CD1c-positive myeloid dendritic cell (primary cell): ENCODE results near the gene COLGALT1.
A peak's percentile ranks its signal among the peaks of the same experiment; 100 is the strongest.
"Not testable (repeated sequence)": the region's sequence is repeated elsewhere in the genome, so short reads cannot be mapped to it uniquely, and the experiment has no call there.

ENCODE experiments used
- DNase-seq: peaks from one replicate; pipeline ENCODE4 v3.0.0-alpha.2; 2016; ENCODE audit errors: extremely low spot score

Gene COLGALT1

DNA sequence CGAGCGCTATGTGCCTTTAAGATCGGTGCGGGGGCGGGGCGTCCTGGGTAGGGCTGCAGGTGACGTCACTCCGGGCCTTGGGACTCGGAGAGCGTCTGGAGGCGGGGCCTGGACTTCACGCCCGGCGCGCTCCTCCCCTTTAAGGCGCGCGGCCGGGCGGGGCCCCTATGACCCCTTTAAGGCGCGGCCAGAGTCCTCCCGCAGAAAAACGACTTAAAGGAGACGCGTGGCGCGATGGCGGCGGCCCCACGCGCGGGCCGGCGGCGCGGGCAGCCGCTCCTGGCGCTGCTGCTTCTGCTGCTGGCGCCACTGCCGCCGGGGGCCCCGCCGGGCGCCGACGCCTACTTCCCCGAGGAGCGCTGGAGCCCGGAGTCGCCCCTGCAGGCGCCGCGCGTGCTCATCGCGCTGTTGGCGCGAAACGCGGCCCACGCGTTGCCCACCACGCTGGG, at the start of gene COLGALT1:
Gene COLGALT1 (plus strand): TSS at position 170 of the 449 bp plus-strand sequence. CDS start 65 bp downstream, at position 235.
- DNase-seq, result peak; percentile 100

DNA sequence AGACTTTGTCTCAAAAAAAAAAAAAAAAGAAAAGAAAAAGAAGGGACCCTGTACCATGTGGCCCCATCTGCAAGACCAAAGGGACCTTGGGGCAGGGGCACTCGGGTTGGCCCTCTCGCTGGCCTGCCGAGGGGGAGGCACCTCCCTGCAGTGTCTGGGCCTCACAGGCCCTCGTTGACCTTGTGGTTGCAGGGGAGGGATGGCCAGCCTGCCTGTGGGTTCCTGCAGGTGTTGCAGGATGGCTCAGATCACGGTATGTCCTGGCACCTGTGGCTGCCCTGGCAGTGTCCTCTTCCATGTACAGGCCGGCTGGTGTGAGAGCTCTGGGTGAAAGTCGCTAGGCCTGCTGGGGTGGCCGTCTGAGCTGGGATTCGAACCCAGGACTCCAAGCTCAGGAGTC, 48.7 kb upstream of the COLGALT1 start:
- DNase-seq, result no peak

DNA sequence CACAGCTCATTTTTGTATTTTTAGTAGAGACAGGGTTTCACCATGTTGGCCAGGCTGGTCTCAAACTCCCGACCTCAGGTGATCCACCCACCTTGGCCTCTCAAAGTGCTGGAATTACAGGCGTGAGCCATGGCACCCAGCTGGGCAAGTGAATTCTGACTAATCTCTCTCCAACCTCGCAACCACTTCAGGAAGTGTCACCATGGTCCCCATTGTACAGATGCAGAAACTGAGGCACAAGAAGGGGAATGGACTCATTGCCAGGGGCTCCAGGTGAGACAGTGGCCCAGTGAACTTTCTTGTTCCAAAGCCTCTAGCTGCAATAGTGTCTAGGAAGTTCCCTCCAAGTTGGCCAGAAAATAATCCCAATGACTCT, 46.9 kb upstream of the COLGALT1 start:
- DNase-seq, result not testable (repeated sequence)

DNA sequence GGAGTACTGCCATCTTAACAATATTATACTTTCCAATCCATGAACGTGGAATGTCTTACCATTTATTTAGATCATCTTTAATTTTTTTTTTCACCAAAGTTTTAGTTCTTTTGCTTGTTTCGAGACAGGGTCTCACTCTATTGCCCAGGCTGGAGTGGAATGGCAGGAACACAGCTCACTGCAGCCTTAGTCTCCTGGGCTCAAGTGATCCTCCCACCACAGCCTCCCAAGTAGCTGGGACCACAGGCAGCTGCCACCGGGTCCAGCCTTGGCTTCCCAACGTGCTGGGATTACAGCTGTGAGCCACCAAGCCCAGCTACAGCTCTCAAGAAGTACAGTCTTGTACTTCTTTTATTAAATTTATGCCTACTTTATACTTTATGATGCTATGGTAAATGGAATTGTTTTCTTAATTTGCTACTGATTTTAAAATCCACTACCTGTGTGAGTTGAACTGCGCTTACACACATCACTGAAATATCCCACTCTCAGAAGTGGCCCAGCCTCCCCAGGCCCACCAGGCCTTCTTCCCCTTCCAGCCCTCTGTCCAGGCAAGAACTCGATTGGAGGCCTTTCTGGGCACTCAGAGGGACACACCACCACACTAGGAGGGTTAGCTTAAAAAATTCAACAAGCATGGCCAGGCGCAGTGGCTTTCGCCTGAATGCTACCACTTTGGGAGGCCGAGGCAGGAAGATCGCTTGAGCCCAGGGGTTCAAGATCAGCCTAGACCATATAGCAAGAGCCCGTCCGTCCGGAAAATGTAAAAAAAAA, 45.0 kb upstream of the COLGALT1 start:
- no peak for DNase-seq

DNA sequence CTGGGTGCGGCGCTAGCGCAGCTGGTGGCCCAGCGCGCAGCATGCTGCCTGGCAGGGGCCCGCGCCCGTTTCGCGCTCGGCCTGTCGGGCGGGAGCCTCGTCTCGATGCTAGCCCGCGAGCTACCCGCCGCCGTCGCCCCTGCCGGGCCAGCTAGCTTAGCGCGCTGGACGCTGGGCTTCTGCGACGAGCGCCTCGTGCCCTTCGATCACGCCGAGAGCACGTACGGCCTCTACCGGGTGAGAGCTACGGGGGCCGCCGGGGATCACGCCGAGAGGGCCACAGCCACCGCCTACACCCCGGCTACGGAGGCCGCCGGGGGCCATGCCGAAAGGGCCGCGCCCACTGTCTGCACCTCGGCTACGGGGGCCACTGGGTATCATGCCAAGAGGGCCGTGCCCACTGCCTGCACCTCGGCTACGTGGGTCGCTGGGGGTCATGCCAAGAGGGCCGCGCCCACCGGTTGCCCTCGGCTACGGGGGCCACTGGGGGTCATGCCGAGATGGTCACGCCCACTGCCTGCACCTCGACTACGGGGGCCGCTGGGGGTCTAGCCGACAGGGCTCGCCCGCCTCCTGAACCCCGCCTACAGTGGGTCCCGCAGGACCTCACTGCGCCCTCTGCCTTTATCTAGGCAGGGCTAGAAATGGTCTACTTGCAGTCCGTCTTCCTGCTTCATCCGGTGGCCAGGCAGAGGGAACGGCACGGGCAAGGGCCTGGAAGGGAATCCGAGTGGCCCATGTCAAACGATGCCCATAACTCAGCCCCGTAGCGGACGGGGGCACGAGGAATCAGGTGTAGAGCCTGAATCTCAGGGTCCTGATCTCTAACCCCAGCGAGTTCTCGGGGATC, 43.5 kb upstream of the COLGALT1 start:
- DNase-seq, result peak; percentile 87

DNA sequence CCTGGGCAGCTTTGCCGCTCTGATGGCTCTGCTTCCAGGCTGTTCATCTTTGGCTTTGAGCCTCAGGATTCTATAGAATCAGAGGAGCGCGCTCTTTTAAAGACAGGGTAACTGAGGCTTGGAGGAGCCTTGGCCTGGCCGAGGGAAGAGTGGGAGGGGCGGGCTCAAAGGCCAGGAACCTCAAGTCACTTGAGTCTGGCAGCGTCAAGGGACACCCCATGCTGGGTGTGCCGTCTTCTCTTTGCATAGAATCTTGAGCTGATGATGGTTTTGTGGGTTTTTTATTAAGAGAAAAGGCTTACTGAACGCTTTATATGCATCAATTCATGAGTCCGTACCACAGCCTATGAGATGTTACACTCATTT, 42.9 kb upstream of the COLGALT1 start:
- no peak for DNase-seq

DNA sequence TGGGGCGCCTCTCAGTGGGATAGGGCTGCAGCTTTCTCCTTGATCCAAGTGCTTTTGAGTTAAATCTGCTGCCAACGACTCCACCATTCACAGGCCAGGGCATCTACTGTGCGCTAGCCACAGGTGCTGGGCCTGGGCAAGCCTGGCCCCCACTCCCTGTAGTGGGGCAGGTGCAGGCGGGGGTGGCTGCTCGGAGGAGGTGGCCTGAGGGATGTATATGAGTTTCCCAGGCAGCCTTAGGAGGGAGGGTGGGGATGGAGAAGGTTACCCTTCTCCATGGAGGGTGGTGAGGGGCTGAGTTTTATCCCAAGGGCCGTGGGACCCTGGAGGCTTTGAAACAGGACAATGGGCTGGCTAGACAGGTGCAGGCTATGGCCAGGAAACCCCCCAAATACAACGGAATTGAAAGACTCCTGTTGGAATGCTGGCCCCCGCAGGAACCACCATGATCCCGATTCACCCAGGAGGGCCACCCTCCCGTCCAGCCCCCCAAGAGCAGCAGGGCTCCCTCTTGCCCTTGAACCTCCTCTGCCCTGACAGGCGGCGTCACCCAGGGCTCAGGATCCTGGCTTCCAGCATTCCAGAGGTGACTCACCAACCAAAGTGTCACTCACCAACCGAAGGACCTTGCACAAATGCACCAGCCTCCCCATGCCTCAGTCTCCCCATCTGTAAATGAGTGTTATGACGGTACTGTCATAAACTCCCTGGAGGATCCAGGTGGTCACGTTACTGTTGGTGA, 39.9 kb upstream of the COLGALT1 start:
- no peak for DNase-seq

DNA sequence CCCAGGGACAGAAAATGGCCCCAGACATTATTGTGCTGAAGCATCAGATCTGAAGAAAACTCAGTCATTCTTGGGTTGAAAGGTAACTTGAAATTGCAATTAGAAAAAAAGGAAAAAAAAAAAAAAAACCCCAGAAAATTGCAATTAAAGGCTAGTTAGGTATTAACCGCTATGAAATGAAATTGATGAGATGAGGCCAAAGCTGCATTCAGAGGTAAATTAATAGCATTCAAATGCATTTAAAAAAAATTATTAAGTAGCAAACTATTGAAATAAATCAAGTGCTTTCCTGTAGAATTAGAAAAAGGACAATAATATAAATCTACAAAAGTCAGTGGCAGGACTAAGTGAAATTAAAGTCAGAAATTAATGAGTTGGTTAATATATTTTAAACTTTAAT, 37.6 kb upstream of the COLGALT1 start:
- DNase-seq, result no peak

DNA sequence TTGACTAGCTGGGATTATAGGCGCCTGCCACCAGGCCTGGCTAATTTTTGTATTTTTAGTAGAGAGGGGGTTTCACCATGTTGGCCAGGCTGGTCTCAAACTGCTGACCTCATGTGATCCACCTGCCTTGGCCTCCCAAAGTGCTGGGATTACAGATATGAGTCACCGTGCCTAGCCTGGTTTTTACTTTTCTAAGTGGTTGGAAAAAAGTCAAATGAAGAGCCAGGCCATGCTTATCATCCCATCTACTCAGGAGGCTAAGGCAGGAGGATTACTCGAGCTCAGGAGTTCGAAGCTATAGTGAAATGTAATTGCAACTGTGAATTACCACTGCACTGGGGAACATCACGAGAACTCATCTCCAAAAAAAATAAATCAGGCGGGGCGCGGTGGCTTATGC, 36.8 kb upstream of the COLGALT1 start:
- not testable (repeated sequence) for DNase-seq

DNA sequence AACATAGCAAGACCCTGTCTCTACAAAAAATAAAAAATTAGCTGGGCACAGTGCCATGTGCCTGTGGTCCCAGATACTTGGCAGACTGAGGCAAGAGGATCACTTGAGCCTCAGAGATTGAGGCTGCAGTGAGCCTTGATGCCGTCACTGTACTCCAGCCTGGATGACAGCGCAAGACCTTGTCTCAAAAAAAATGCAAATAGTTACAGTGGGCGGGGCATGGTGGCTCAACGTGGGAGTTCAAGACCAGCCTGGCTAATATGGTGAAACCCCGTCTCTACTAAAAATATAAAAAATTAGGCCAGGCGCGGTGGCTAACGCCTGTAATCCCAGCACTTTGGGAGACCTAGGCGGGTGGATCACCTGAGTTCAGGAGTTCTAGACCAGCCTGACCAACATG, 35.5 kb upstream of the COLGALT1 start:
- no peak for DNase-seq

DNA sequence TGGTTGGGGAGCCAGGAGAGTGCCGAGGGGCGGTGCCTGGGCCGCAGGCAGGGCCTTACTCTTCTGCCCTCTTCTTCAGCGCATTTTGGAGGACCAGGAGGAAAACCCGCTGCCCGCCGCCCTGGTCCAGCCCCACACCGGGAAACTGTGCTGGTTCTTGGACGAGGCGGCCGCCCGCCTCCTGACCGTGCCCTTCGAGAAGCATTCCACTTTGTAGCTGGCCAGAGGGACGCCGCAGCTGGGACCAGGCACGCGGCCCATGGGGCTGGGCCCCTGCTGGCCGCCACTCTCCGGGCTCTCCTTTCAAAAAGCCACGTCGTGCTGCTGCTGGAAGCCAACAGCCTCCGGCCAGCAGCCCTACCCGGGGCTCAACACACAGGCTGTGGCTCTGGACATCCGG, 34.6 kb upstream of the COLGALT1 start:
- DNase-seq, result no peak

DNA sequence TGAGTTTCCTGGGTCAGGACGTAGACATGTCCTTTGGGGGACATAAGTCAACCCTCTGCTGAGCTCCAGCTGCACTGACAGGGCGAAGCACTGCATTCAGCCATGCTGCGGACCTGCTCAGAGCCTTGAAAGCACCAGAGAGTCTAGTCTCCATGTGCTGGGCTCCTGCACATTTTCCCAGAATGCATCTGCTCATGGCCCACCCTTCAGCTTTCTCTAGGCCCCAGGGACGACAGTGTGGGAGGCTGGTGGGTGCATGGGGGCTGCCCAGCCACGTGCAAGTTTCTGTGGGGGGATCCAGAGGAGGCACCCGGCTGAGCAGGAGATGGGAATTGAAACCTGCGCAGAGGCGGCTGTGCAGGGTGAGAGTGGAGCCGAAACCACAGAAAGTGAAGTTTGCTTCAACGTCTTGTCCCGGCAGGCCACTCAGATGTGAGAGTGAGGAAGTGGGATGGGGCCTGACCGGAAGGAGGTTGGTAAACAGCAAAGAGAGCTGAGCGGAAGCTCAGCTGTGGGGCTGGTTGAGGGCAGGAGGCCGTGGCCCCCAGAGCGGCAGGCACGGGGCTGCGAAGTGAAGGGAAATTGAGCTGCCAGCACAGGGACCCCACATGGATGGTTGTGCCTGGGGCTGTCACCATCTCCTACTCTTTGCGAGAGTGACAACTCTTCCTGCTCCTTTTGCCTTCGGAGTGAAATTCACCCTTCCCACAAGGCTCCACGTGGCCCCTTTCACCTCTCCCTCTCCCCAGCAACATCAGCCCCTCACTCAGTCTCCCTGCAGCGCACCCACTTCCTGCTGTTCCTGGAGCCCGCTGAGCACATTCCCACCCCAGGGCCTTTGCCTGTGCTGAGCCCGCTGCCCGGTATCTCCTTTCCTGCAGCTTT, 32.2 kb upstream of the COLGALT1 start:
- DNase-seq, result peak; percentile 91

DNA sequence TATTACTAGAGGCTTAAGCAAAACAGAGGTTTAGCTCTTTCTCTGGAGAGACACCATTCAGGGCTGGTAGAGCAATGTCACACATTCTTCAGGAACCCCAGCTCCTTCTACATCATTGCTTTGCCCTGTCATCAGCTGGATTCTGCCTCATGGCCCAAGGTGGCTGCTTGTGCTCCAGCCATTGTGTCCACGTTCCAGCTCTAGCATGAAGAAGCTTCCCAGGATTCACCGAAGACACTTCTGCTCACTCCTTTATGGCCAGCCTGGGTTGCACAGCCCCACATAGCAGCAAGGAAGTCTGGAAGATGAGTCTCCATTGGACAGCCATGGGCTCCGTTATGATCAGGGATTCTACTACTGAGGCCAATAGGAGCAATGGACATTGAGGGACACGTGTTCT, 30.8 kb upstream of the COLGALT1 start:
- no peak for DNase-seq

DNA sequence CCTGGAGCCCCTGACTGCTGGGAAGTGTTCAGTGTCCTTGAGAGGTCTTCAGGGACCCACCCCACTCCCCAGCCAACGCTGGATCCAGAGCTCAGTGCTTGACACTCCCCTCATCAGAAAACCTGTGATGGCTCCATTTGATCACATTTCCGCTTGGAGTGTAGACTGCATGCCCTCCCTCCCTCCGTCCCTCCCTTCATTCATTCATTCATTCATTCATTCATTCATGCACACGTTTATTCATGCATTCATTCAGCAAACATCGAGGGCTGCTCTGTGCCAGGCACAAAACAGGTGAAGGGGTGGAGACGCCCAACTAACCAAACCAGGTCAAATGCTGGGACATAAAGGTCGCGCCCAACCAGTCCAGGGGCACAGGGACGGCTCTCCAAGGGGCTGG, 30.3 kb upstream of the COLGALT1 start:
- no peak for DNase-seq

DNA sequence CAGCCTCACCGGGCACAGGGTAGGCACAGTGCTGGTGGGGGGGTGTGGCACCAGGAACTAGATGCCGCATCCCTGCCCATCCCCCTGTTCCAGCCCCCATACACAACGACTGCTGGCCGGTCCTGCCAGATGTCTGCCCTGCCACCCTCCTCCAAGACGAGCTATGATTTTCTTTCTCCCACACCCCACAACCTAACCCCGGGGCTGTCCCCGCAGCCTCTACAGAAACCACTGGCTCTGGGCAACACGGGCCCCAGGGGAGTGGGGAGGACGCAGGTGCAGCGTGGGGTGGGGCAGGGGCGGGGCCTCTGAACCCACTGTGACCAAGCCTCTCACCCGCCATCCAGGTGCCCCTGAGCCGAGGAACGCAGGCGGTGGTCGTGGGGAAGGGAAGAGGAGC, 28.5 kb upstream of the COLGALT1 start:
- DNase-seq, result no peak

DNA sequence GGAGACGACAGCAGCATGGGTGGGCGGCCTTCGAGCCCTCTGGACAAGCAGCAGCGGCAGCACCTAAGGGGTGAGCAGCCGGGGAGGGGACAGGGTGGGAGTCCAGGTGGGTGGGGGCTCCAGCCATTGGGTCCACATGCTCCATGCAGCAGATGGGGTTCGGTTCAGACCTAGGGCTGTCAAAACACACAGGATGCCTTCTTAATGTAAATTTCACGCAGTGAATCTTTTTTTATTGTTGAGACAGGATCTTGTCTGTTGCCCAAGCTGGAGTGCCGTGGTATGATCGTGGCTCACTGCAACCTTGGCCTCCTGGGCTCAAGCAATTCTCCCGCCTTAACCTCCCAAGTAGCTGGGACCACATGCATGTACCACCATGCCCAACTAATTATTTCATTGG, 28.1 kb upstream of the COLGALT1 start:
- DNase-seq, result no peak

DNA sequence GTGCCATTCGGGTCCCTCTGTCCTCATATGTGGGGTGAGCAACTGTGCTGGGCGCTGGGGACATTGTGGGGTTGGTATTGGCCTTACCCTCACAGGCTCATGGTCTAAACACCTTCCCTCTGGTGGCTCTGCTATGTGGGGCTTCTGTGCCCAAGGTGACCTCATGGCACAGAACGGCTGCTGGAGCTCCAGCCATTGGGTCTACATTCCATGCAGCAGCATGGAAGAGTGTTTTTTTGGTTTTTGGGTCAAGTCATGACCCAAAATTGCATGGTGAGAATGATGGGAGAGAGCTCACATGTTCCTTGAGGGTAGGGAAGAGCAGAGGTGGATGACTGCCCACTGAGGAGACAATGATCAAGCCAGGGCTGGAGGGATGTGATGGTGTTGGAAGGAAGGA, 26.8 kb upstream of the COLGALT1 start:
- no peak for DNase-seq

DNA sequence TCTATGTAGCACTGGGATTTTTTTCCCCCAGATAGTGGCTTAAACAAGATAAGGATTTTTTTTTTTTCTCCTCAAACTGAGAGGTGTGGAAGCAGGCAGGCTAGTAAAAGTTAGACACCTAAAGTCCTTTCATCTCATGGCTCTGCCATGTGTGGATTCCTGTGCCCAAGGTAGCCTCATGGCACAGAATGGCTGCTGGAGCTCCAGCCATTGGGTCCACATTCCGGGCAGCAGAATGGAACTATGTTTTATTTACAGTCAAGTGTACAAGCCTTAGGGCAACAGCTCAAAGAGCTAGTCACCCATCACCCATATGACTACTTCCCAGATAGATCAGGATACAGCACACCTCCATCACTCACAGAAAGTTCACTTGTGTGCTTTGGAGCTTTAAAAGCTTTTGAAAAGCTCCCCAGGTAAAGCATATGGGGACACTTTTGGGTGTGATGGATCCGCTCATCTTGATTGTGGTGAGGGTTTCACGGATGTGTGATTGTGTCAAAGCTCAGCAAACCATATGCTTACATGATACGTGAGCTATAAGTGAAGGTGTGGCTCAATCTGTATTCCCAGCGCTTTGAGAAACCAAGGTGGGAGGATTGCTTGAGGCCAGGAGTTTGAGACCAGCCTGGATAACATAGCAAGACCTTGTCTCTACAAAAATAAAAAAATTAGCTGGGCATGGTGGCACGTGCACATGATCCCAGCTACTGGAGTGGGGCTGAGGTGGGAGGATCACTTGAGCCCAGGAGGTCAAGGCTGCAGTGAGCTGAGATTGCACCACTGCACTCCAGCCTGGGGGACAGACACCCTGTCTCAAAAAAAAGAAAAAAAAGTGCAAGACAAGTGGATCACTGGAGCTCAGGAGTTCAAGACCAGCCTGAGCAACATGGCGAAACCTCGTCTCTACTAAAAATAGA, 25.9 kb upstream of the COLGALT1 start:
- DNase-seq, result no peak

DNA sequence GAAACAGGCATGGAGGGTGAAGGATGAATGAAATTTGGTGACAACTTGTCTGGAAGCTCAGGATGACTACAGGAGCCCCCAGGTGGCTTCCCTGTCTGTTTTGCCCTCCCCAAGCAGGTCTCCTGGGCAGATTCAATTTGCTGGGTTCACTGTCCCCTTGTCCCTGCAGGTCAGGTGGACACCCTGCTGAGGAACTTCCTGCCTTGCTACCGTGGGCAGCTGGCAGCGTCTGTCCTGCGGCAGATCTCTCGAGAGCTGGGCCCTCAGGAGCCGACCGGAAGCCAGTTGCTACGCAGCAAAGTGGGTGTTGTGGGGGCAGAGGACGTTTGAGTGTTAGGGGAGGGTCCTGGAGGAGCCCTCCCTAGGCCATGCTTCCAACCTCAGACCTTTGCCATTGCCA, 24.9 kb upstream of the COLGALT1 start:
- DNase-seq, result no peak

DNA sequence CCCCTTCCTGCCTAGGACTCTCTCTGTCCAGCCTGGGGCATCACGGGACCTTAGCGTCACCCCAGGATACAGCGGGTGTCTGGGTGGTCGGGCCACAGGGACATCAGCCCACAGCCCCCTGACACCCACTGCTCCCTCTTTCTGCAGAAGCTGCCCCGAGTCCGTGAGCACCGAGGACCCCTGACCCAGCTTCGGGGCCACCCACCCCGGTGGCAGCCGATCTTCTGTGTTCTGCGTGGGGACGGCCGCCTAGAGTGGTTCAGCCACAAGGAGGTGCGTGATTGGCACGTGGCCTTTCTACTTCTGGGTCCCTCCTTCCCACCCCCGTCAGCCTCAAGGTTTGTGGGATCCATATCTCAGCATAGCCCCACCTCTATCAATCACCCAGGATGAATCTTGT, 23.3 kb upstream of the COLGALT1 start:
- DNase-seq, result no peak
